Measurements from ENCODE around the gene DNAJC7. TPM values are rescaled to one million over a fixed set of nuclear protein-coding genes. Genes with fewer than 3 reads are reported as not detected.

The DNAJC7 gene, protein sequence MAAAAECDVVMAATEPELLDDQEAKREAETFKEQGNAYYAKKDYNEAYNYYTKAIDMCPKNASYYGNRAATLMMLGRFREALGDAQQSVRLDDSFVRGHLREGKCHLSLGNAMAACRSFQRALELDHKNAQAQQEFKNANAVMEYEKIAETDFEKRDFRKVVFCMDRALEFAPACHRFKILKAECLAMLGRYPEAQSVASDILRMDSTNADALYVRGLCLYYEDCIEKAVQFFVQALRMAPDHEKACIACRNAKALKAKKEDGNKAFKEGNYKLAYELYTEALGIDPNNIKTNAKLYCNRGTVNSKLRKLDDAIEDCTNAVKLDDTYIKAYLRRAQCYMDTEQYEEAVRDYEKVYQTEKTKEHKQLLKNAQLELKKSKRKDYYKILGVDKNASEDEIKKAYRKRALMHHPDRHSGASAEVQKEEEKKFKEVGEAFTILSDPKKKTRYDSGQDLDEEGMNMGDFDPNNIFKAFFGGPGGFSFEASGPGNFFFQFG
- 10 to 100 TPM; 86.7 to 93.7 TPM for total RNA-seq

GRCh38 chr17:42016941-42017865 is at the start of gene DNAJC7:
Gene DNAJC7, minus strand, starts transcription at chr17:42017439. Its CDS starts 23 bp downstream, at chr17:42017416.
- H3K9me3 Mint-ChIP-seq, result peaks cover 2% of the 10 kb centered on the region
- peak; percentile 90 for DNase-seq
- no peaks in the 10 kb centered on the region for H3K27me3 Mint-ChIP-seq
- H3K27ac Mint-ChIP-seq, result peak within 1 kb of the TSS; percentile 99
- peak; percentile 85 for ATAC-seq (ENCODE audit: low read depth)
- H3K36me3 Mint-ChIP-seq, result peaks cover 5% of the 10 kb centered on the region
- H3K4me3 Mint-ChIP-seq, result peak within 1 kb of the TSS; percentile 96
- POLR2A ChIA-PET, result interaction anchor here (0.6 to 6.9 kb wide), 27 partner anchors 9 to 1198 kb away, joined by 3 to 108 read pairs (median 4); partner anchors contain the start of genes ACLY, CNP, DHX58 and GHDC
- H3K4me1 Mint-ChIP-seq, result peaks cover 47% of the 10 kb centered on the region

DNA sequence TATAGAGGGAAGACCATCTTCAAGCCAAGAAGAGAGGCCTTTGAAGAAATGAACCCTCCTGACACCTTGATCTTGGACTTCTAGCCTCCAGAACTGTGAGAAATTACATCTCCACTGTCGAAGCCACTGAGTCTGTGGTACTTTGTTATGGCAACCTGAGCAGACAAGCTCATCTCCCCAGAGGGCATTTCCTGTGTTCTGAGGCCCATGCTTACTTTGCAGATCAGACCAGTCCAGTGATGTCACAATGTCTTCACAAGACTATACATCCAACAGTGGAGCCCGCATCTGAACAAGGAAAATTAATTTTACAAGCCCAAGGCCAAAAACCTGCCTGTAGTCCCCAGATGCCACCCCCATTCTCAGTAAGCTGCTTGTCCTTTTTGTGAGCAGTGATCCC is 48.0 kb upstream of the DNAJC7 start:
- ATAC-seq (ENCODE audit: low read depth) (peak; percentile 53), DNase-seq (no peak)
- POLR2A ChIA-PET, result interaction anchor here (0.7 to 2.8 kb wide), 6 partner anchors 20 to 200 kb away, joined by 3 to 12 read pairs (median 4); partner anchors contain the start of genes CNP, DHX58, KLHL11 and NKIRAS2
- Mint-ChIP-seq H3K27me3 (no peaks in the 10 kb centered on the region), H3K4me3 (peak overlapping the region; percentile 16), H3K36me3 (no peaks in the 10 kb centered on the region), H3K4me1 (peaks cover 18% of the 10 kb centered on the region), H3K27ac (peak overlapping the region; percentile 85), H3K9me3 (no peaks in the 10 kb centered on the region)

DNA sequence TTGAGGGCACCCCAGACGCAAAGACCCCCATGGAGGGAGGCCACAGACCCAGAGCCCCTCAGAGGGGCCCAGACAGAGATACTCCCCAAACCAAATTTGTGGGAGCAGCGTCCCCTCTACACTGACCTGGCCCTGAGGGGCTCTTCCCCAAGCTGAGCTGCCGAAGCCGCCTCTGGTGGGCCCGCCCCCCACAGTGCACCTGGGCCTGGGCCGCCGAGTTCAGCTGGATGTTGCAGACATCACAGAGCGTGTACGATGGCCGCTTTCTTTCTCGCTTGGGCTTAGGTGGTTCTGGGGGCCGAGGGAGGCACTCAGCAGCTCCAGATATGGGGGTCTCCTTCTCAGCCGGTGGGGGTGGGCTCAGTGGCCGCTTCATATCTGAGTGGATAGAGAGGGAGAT is 45.4 kb upstream of the DNAJC7 start:
- Mint-ChIP-seq H3K36me3 (no peaks in the 10 kb centered on the region), H3K4me1 (peaks cover 23% of the 10 kb centered on the region), H3K27ac (no peak overlapping the region), H3K9me3 (no peaks in the 10 kb centered on the region), H3K27me3 (no peaks in the 10 kb centered on the region), H3K4me3 (peak overlapping the region; percentile 1)
- POLR2A ChIA-PET, result interaction anchor here (0.6 kb wide), 1 partner anchor 12 kb away, joined by 4 read pairs; the partner anchor contains the start of gene C17orf113
- DNase-seq (no peak), ATAC-seq (ENCODE audit: low read depth) (no peak)

- Mint-ChIP-seq H3K27ac (no peak overlapping the region), H3K4me1 (peaks cover 23% of the 10 kb centered on the region), H3K36me3 (no peaks in the 10 kb centered on the region), H3K9me3 (no peaks in the 10 kb centered on the region), H3K27me3 (no peaks in the 10 kb centered on the region), H3K4me3 (no peak overlapping the region)
- ATAC-seq (ENCODE audit: low read depth), result no peak
- POLR2A ChIA-PET, result interaction anchor here (1.1 kb wide), 1 partner anchor 11 kb away, joined by 6 read pairs; the partner anchor contains the start of gene C17orf113
- DNase-seq, result no peak
These were observed 44.6 kb upstream of the DNAJC7 start for GRCh38 chr17:42061646-42062487.

- Mint-ChIP-seq H3K9me3 (no peaks in the 10 kb centered on the region), H3K4me1 (peaks cover 25% of the 10 kb centered on the region), H3K27me3 (peaks cover 5% of the 10 kb centered on the region), H3K27ac (no peak overlapping the region), H3K36me3 (no peaks in the 10 kb centered on the region), H3K4me3 (no peak overlapping the region)
- no peak for ATAC-seq (ENCODE audit: low read depth)
- no peak for DNase-seq
- POLR2A ChIA-PET, result interaction anchor here (0.6 kb wide), 1 partner anchor 47 kb away, joined by 3 read pairs; no protein-coding TSS in a partner anchor
These were observed 43.0 kb upstream of the DNAJC7 start for GRCh38 chr17:42060231-42060630.

DNA sequence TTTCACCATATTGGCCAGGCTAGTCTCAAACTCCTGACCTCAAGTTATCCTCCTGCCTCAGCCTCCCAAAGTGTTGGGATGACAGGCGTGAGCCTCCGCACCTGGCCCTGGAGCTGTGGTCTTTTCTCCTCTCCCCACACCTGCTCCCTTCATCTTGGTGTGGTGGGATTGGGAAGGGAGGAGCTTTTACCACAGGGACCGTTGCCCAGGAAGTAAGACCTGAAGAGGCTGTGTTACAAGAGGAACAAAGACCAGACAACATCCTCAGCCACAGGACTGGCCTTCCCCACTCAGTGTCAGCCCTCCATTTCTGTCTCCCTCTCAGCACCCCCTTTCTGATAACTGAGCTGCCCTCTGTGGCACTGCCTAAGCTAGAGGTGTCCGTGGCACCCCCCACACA is 42.6 kb upstream of the DNAJC7 start:
- Mint-ChIP-seq H3K27me3 (peaks cover 9% of the 10 kb centered on the region), H3K4me1 (peaks cover 21% of the 10 kb centered on the region), H3K4me3 (no peak overlapping the region), H3K27ac (no peak overlapping the region), H3K9me3 (no peaks in the 10 kb centered on the region), H3K36me3 (no peaks in the 10 kb centered on the region)
- POLR2A ChIA-PET, result interaction anchor here (0.6 kb wide), 1 partner anchor 48 kb away, joined by 3 read pairs; no protein-coding TSS in a partner anchor
- DNase-seq, result no peak
- ATAC-seq (ENCODE audit: low read depth), result no peak

GRCh38 chr17:42058063-42058462 is 40.8 kb upstream of the DNAJC7 start:
- no peaks in the 10 kb centered on the region for H3K36me3 Mint-ChIP-seq
- ATAC-seq (ENCODE audit: low read depth), result no peak
- H3K4me1 Mint-ChIP-seq, result peaks cover 10% of the 10 kb centered on the region

DNA sequence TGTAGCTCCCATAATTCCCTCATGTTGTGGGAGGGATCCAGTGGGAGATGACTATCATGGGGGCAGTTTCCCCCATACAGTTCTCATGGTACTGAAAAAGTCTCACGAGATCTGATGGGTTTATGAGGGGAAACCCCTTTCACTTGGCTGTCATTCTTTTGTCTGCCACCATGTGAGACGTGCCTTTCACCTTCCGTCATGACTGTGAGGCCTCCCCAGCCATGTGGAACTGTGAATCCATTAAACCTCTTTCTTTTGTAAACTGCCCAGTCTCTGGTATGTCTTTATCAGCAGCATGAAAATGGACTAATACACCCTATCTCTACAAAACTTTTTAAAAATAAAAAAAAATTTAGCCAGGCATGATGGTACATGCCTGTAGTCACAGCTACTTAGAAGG is 39.4 kb upstream of the DNAJC7 start:
- Mint-ChIP-seq H3K27ac (no peak overlapping the region), H3K9me3 (no peaks in the 10 kb centered on the region), H3K4me1 (peaks cover 11% of the 10 kb centered on the region), H3K36me3 (no peaks in the 10 kb centered on the region), H3K4me3 (no peak overlapping the region), H3K27me3 (peaks cover 30% of the 10 kb centered on the region)
- DNase-seq, result no peak
- ATAC-seq (ENCODE audit: low read depth), result no peak
- POLR2A ChIA-PET, result no interaction called here

More at GRCh38 chr17:42058063-42058462, 40.8 kb upstream of the DNAJC7 start:
- Mint-ChIP-seq H3K27ac (no peak overlapping the region), H3K27me3 (peaks cover 15% of the 10 kb centered on the region), H3K9me3 (no peaks in the 10 kb centered on the region), H3K4me3 (no peak overlapping the region)
- no peak for DNase-seq
- POLR2A ChIA-PET, result no interaction called here

GRCh38 chr17:42055496-42055895 is 38.3 kb upstream of the DNAJC7 start:
- no peak overlapping the region for H3K27ac Mint-ChIP-seq
- no peaks in the 10 kb centered on the region for H3K36me3 Mint-ChIP-seq
- H3K4me3 Mint-ChIP-seq, result no peak overlapping the region
- ATAC-seq (ENCODE audit: low read depth), result no peak
- no peak for DNase-seq
- H3K27me3 Mint-ChIP-seq, result peaks cover 38% of the 10 kb centered on the region
- POLR2A ChIA-PET, result interaction anchor here (0.6 to 0.8 kb wide), 3 partner anchors 27 to 218 kb away, joined by 3 read pairs; partner anchors contain the start of gene DNAJC7
- peaks cover 16% of the 10 kb centered on the region for H3K4me1 Mint-ChIP-seq
- H3K9me3 Mint-ChIP-seq, result no peaks in the 10 kb centered on the region

- Mint-ChIP-seq H3K27ac (no peak overlapping the region), H3K36me3 (no peaks in the 10 kb centered on the region), H3K4me3 (no peak overlapping the region), H3K27me3 (peaks cover 39% of the 10 kb centered on the region), H3K9me3 (no peaks in the 10 kb centered on the region), H3K4me1 (peaks cover 13% of the 10 kb centered on the region)
- ATAC-seq (ENCODE audit: low read depth) (no peak), DNase-seq (no peak)
- POLR2A ChIA-PET, result interaction anchor here (0.7 kb wide), 1 partner anchor 26 kb away, joined by 3 read pairs; no protein-coding TSS in a partner anchor
These were observed 37.8 kb upstream of the DNAJC7 start for GRCh38 chr17:42055027-42055426.

GRCh38 chr17:42053731-42054500 is 36.7 kb upstream of the DNAJC7 start:
- no peak for ATAC-seq (ENCODE audit: low read depth)
- H3K9me3 Mint-ChIP-seq, result no peaks in the 10 kb centered on the region
- no peaks in the 10 kb centered on the region for H3K36me3 Mint-ChIP-seq
- H3K4me1 Mint-ChIP-seq, result peaks cover 12% of the 10 kb centered on the region
- POLR2A ChIA-PET, result interaction anchor here (0.8 kb wide), 1 partner anchor 13 kb away, joined by 3 read pairs; no protein-coding TSS in a partner anchor
- no peak for DNase-seq
- H3K27ac Mint-ChIP-seq, result no peak overlapping the region
- no peak overlapping the region for H3K4me3 Mint-ChIP-seq
- H3K27me3 Mint-ChIP-seq, result peaks cover 50% of the 10 kb centered on the region

Measured in activated naive CD8-positive, alpha-beta T cell treated with anti-CD3 and anti-CD28 coated beads, Interleukin-2, amount 10 ng/mL, durations not matched to agents 7 days and 5 days (primary cell).